Psoas muscle (tissue), 8 donors: ENCODE results near the gene TRMU. TPM values are rescaled to one million over a fixed set of nuclear protein-coding genes. Genes with fewer than 3 reads are reported as not detected.

Experiments
- ATAC-seq, 4 donors: fragments of 200-7000 bp; cut with Tn5 transposase; one replicate each; pipeline ENCODE4 v1.9.1; 2020; ENCODE audit warnings: moderate library complexity in 3 of 4, mild to moderate bottlenecking in 2 of 4
- DNase-seq, 2 donors: peaks; one replicate each; pipeline ENCODE4 v3.0.0-alpha.2; 2020
- H3K27ac ChIP-seq: fragments of 200-600 bp; one replicate; pipeline ENCODE4 v1.8.0; 2022
- H3K27me3 ChIP-seq, 3 donors: fragments of 200-600 bp in 1 of 3; one replicate each; pipeline versions ENCODE4 v1.6.1 to v1.8.0; 2013 to 2022; ENCODE audit warnings: low read length in 2 of 3, mild to moderate bottlenecking in 2 of 3, moderate library complexity in 1 of 3; ENCODE audit not compliant: insufficient read depth in 3 of 3
- H3K36me3 ChIP-seq, 2 donors: fragments of 200-600 bp in 1 of 2; one replicate each; pipeline versions ENCODE4 v1.6.1 to v1.8.0; 2013 to 2022; ENCODE audit warnings: low read depth in 1 of 2, mild to moderate bottlenecking in 1 of 2, moderate library complexity in 1 of 2; ENCODE audit not compliant: insufficient read depth in 1 of 2
- H3K4me1 ChIP-seq: fragments of 200-600 bp; one replicate; pipeline ENCODE4 v1.8.0; 2022
- H3K4me3 ChIP-seq: fragments of 200-600 bp; one replicate; pipeline ENCODE4 v1.8.0; 2022; ENCODE audit warnings: mild to moderate bottlenecking
- H3K9me3 ChIP-seq: fragments of 200-600 bp; one replicate; pipeline ENCODE4 v1.8.0; 2022
- WGBS, 3 donors: extraction: QIAGEN DNeasy Blood & Tissue Kit; methylation state at CpG; one replicate each; pipeline versions ENCODE4 v1.1.6 to v1.1.7; 2013; 5-methylcytosine and 5-hydroxymethylcytosine counted together
- intact Hi-C, 2 donors: fragments of 100-400 bp; cut with DNase I; formaldehyde crosslinking; loops; one replicate each; pipeline versions ENCODE4 v1.11.0 to v1.14.2; 2022
- polyA plus RNA-seq, 3 donors: library from polyadenylated mRNA; stranded (reverse); fragments of 200-250 nt; gene quantifications; one replicate each; pipeline ENCODE4 v1.2.3, GENCODE V29; 2013
- total RNA-seq, 4 donors: library from RNA; stranded (reverse); fragmentation: NEBNext Ultra II Directional in 2 of 4; extraction: Animal tissue kit (Norgen Biotek cat#: 25700) in 2 of 4; gene quantifications; one replicate each; pipeline versions ENCODE4 v1.2.1 to v1.2.4, GENCODE V29; 2021 to 2023
- TF ChIP-seq, protein P1 (sequence below): fragments of 200-600 bp; IDR thresholded peaks from one replicate; pipeline ENCODE4 v1.8.0; 2022; ENCODE audit warnings: antibody characterized with exemption
- donor health status: healthy with polysubstance abuse.
- donor health status: DM: no; HTN: no; CAD: no; lungs with moderate emphysema.
- donor health status: Bipolar disorder and iron deficiency.
- donor health status: healthy.
- donor health status: DM: yes; HTN: yes; CAD: no.
- donor health status: DM: no; HTN: no; CAD: no.
- donor health status: DM: no; HTN: no; CAD: no.
- donor health status: DM: yes; HTN: yes; CAD: no.

TRMU gene
- total and polyA plus RNA-seq, 7 donors = 9.6 to 37.1 (median 17.4) TPM

- TF ChIP-seq, protein P1, sequence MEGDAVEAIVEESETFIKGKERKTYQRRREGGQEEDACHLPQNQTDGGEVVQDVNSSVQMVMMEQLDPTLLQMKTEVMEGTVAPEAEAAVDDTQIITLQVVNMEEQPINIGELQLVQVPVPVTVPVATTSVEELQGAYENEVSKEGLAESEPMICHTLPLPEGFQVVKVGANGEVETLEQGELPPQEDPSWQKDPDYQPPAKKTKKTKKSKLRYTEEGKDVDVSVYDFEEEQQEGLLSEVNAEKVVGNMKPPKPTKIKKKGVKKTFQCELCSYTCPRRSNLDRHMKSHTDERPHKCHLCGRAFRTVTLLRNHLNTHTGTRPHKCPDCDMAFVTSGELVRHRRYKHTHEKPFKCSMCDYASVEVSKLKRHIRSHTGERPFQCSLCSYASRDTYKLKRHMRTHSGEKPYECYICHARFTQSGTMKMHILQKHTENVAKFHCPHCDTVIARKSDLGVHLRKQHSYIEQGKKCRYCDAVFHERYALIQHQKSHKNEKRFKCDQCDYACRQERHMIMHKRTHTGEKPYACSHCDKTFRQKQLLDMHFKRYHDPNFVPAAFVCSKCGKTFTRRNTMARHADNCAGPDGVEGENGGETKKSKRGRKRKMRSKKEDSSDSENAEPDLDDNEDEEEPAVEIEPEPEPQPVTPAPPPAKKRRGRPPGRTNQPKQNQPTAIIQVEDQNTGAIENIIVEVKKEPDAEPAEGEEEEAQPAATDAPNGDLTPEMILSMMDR = no peak
- peak; percentile 49 to 74 for DNase-seq
- 71 to 81% (median 72%) methylated on average over 22 to 24 of the region's 24 CpGs for WGBS, 3 donors
- peak overlapping the region; percentile 38 for H3K4me3 ChIP-seq
- no peaks in the 10 kb centered on the region for H3K9me3 ChIP-seq
- H3K27me3 ChIP-seq = no peaks in the 10 kb centered on the region
- no peak overlapping the region for H3K27ac ChIP-seq
- intact Hi-C loops = no loop called here
- H3K36me3 ChIP-seq = peaks cover 0 to 60% of the 10 kb centered on the region in 2 donors
- peaks cover 4% of the 10 kb centered on the region for H3K4me1 ChIP-seq
- ATAC-seq = peak in 1 of 4 donors; percentile 22
These were observed 47.4 kb upstream of the TRMU start for GRCh38 chr22:46287873-46288751.

DNA sequence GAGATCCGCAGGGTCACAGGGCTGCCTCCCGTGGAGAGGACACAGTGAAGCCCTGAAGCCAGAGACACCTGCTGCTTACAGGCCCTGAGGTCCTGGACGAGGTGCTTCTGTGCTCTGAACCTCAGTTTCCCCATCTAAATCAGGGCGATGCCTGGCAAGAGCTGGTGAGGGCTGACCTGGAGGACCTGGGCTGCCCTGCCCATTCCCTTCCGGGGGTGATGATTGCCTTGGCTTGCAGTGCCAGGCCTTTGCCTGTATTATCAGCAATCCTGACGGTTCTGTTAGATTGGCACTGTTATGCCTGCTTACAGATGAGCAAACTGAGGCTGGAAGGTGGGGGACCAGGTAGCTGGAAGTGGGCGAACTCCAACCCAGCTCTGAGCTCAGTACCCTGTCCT lies 46.7 kb upstream of the TRMU start:
- intact Hi-C loops = no loop called here
- H3K9me3 ChIP-seq = no peaks in the 10 kb centered on the region
- no peak overlapping the region for H3K27ac ChIP-seq
- DNase-seq (no peak), ATAC-seq (no peak)
- H3K4me3 ChIP-seq = no peak overlapping the region
- H3K36me3 ChIP-seq = peaks cover 0 to 60% of the 10 kb centered on the region in 2 donors
- 88 to 93% (median 89%) methylated on average over 7 of the region's 7 CpGs for WGBS, 3 donors
- peaks cover 4% of the 10 kb centered on the region for H3K4me1 ChIP-seq
- TF ChIP-seq, protein P1 = no peak
- no peaks in the 10 kb centered on the region for H3K27me3 ChIP-seq

DNA sequence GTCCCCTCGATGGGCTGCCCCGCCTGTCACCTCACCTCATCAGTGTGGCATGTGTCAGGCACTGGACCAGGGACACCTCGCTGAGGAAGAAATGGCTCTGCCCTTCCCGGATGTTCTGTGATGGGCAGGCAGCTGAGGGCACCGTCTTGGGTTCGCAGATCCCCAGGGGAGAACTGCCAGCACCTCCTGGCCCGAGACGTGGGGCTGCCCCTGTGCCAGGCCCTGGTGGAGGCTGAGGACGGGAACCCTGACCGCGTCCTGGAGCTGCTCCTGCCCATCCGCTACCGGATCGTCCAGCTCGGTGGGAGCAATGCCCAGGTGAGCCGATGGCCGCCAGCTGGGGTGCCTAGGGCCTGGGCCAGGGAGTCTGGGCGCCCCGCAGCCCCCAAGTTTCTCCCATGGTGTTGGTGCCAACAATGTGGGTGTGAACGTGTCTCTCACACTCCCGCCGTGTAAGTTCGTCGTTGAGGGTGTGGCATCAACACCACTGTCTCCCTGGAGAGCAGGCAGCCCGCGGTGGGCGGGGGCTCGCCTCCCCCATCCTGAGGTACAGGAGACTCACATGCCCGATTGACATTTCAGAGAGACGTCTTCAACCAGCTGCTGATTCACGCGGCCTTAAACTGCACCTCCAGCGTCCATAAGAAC lies 46.1 kb upstream of the TRMU start:
- TF ChIP-seq, protein P1 = no peak
- intact Hi-C loops = no loop called here
- H3K27me3 ChIP-seq = no peaks in the 10 kb centered on the region
- H3K36me3 ChIP-seq = peaks cover 0 to 57% of the 10 kb centered on the region in 2 donors
- H3K4me3 ChIP-seq = no peak overlapping the region
- no peak overlapping the region for H3K27ac ChIP-seq
- H3K9me3 ChIP-seq = no peaks in the 10 kb centered on the region
- 65 to 73% (median 67%) methylated on average over 33 of the region's 33 CpGs for WGBS, 3 donors
- DNase-seq (peak in 1 of 2 donors; percentile 51), ATAC-seq (peak in 3 of 4 donors; percentile 2 to 58 (median 11))
- peaks cover 4% of the 10 kb centered on the region for H3K4me1 ChIP-seq

GRCh38 chr22:46290121-46290842 lies 45.2 kb upstream of the TRMU start:
- 72 to 82% (median 73%) methylated on average over 17 of the region's 17 CpGs for WGBS, 3 donors
- ATAC-seq = peak; percentile 67 to 89 (median 84)
- intact Hi-C loops = loop anchor here in 1 of 2 donors (5.0 kb wide), 1 partner anchor 143 kb away; no protein-coding TSS in a partner anchor
- H3K4me3 ChIP-seq = no peak overlapping the region
- DNase-seq = peak in 1 of 2 donors; percentile 85
- H3K4me1 ChIP-seq = peaks cover 4% of the 10 kb centered on the region
- H3K27ac ChIP-seq = peak overlapping the region; percentile 73
- no peaks in the 10 kb centered on the region for H3K27me3 ChIP-seq
- no peaks in the 10 kb centered on the region for H3K9me3 ChIP-seq
- H3K36me3 ChIP-seq = peaks cover 0 to 48% of the 10 kb centered on the region in 2 donors
- TF ChIP-seq, protein P1 = no peak
